Heart left ventricle (tissue), 16 donors: ENCODE data around the gene RSPRY1. TPM values are rescaled to one million over a fixed set of nuclear protein-coding genes. Genes with fewer than 3 reads are reported as not detected.
"Not testable (repeated sequence)": the region's sequence is repeated elsewhere in the genome, so short reads cannot be mapped to it uniquely, and the experiment has no call there.

Experiments
- ATAC-seq, 4 donors: fragments of 200-7000 bp; cut with Tn5 transposase; one replicate each; pipeline ENCODE4 v1.9.1; 2020 to 2022; ENCODE audit warnings: moderate library complexity in 4 of 4, mild to moderate bottlenecking in 3 of 4, moderate number of reproducible peaks in 1 of 4
- DNase-seq, 5 donors: peaks; one replicate each; pipeline ENCODE4 v3.0.0-alpha.2; 2020
- H3K27ac ChIP-seq, 12 donors: fragments of 200-600 bp; sonication (generic) in 4 of 12; one replicate each; pipeline versions ENCODE4 v1.5.0 to v1.8.0; 2016 to 2022; ENCODE audit warnings: mild to moderate bottlenecking in 2 of 12
- H3K27me3 ChIP-seq, 9 donors: fragments of 200-600 bp; sonication (generic) in 2 of 9; one replicate each; pipeline versions ENCODE4 v1.5.1 to v1.8.0; 2016 to 2022; ENCODE audit warnings: mild to moderate bottlenecking in 3 of 9
- H3K36me3 ChIP-seq, 9 donors: fragments of 200-600 bp; sonication (generic) in 2 of 9; one replicate each; pipeline versions ENCODE4 v1.5.0 to v1.8.0; 2018 to 2022; ENCODE audit warnings: mild to moderate bottlenecking in 2 of 9
- H3K4me1 ChIP-seq, 12 donors: fragments of 200-600 bp; sonication (generic) in 4 of 12; one replicate each; pipeline versions ENCODE4 v1.5.0 to v1.8.0; 2016 to 2022; ENCODE audit warnings: mild to moderate bottlenecking in 3 of 12
- H3K4me3 ChIP-seq, 12 donors: fragments of 200-600 bp; sonication (generic) in 4 of 12; one replicate each; pipeline versions ENCODE4 v1.5.0 to v1.8.0; 2017 to 2022; ENCODE audit warnings: mild to moderate bottlenecking in 9 of 12, moderate library complexity in 4 of 12
- H3K9me3 ChIP-seq, 12 donors: fragments of 200-600 bp; sonication (generic) in 4 of 12; one replicate each; pipeline versions ENCODE4 v1.5.0 to v1.8.0; 2016 to 2022; ENCODE audit warnings: mild to moderate bottlenecking in 1 of 12
- POLR2A ChIP-seq, 2 donors: fragments of 450-650 bp; IDR thresholded peaks; one replicate each; pipeline ENCODE4 v1.6.1; 2017; ENCODE audit warnings: antibody characterized with exemption in 2 of 2, mild to moderate bottlenecking in 2 of 2, moderate library complexity in 2 of 2
- WGBS, 4 donors: extraction: QIAGEN DNeasy Blood & Tissue Kit in 2 of 4; methylation state at CpG; one replicate each; pipeline versions ENCODE4 v1.1.5 to v1.1.7; 2013 to 2018; 5-methylcytosine and 5-hydroxymethylcytosine counted together
- intact Hi-C, 10 donors: fragments of 100-400 bp; cut with DNase I; formaldehyde crosslinking; loops; one replicate each; pipeline versions ENCODE4 v1.11.1 to v1.14.2; 2022
- polyA plus RNA-seq, 2 donors: library from polyadenylated mRNA; stranded (reverse); fragments of 200-250 nt; gene quantifications; one replicate each; pipeline ENCODE4 v1.2.3, GENCODE V29; 2013
- total RNA-seq, 9 donors: library from RNA; depleted of rRNA in 2 of 9; stranded (reverse); fragments of >200 nt in 2 of 9; fragmentation: NEBNext Ultra II Directional in 3 of 9; extraction: Animal tissue kit (Norgen Biotek cat#: 25700) in 3 of 9; gene quantifications; one replicate each; pipeline versions ENCODE4 v1.1.0 to v1.2.4, GENCODE V29; 2016 to 2023
- TF ChIP-seq, protein P1 (sequence below), 12 donors: fragments of 200-600 bp; sonication (generic) in 4 of 12; IDR thresholded peaks; one replicate each; pipeline versions ENCODE4 v1.5.0 to v1.8.0; 2018 to 2022; ENCODE audit warnings: antibody characterized with exemption in 12 of 12, mild to moderate bottlenecking in 5 of 12
- donor health status: ischemic (EF 13 %, LVEDD 7.1; RV severe dilation, severe dysfunction).
- donor health status: healthy with polysubstance abuse.
- donor health status: DM: no; HTN: yes; CAD: no.
- donor health status: DM: no; HTN: no; CAD: no.
- donor health status: ischemic (EF 25% LVEDD 6.9; RV normal size, moderate dysfunction).
- donor health status: ischemic (EF 25% LVEDD 5.7; RV mildly dilated, moderate dysfunction).
- donor health status: healthy.
- donor health status: DM: yes; HTN: yes; CAD: no.
- donor health status: ischemic (EF 35%, LVEDD 5.7; RV mildly dilated, moderate dysfunction).
- donor health status: nonischemic (EF 11% LVEDD 7.7; RV severe dilation, severe dysfunction).
- donor health status: DM: yes; HTN: yes; CAD: no.
- donor health status: PGD.
- donor health status: ischemic (EF 29% LVEDD 5.4; RV normal size, mild dysfunction).
- donor health status: nonischemic (EF 23%, LVEDD 6.1; RV moderate dilation, normal function).

RSPRY1 gene
- total and polyA plus RNA-seq, 11 donors: 5.4 to 22.9 (median 17.1) TPM

DNA sequence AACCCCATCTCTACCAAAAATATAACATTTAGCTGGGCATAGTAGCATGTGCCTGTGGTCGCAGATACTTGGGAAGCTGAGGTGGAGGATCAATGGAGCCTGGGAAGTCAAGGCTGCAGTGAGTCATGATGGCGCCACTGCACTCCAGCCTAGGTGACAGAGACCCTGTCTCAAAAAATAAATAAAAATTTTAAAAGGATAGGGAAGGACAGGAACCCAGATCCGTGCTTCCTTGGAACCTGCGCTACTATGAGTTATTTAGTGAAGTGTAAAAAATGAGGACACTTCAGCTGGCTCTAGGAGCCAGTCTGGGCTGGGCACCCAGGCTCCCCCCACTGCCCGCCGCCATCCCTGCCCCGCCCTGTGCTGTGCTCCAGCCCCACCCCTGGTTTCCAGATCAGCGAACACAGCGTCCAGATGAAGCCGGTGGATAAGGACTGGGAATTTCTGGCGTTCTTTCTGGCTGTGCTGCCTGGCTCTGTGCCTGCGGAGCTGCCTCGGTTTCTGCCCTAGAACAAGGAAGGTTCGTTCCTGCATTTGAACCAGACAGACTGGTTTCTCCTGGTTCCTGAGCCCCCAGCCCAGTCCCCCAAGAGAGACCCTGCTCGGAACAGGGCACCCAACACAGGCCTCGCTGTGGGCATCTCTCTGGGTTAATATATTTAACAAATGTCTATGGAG is 79.9 kb downstream of the RSPRY1 start:
- peak overlapping the region in 3 of 12 donors; percentile 3 to 15 (median 10) for H3K4me3 ChIP-seq
- DNase-seq (peak; percentile 73 to 87 (median 79)), ATAC-seq (peak; percentile 82 to 87 (median 84))
- H3K9me3 ChIP-seq: no peaks in the 10 kb centered on the region
- WGBS, 4 donors: 34 to 48% (median 42%) methylated on average over 13 to 16 of the region's 16 CpGs
- peak overlapping the region; percentile 37 to 82 (median 72) for H3K27ac ChIP-seq
- no peaks in the 10 kb centered on the region for H3K36me3 ChIP-seq
- H3K4me1 ChIP-seq: peaks cover 0 to 46% (median 22%) of the 10 kb centered on the region in 12 donors
- no peaks in the 10 kb centered on the region for H3K27me3 ChIP-seq
- intact Hi-C loops: no loop called here
- TF ChIP-seq, protein P1, sequence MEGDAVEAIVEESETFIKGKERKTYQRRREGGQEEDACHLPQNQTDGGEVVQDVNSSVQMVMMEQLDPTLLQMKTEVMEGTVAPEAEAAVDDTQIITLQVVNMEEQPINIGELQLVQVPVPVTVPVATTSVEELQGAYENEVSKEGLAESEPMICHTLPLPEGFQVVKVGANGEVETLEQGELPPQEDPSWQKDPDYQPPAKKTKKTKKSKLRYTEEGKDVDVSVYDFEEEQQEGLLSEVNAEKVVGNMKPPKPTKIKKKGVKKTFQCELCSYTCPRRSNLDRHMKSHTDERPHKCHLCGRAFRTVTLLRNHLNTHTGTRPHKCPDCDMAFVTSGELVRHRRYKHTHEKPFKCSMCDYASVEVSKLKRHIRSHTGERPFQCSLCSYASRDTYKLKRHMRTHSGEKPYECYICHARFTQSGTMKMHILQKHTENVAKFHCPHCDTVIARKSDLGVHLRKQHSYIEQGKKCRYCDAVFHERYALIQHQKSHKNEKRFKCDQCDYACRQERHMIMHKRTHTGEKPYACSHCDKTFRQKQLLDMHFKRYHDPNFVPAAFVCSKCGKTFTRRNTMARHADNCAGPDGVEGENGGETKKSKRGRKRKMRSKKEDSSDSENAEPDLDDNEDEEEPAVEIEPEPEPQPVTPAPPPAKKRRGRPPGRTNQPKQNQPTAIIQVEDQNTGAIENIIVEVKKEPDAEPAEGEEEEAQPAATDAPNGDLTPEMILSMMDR (IDR thresholded peaks at IDR 0.05): no peak
- no peak for TF ChIP-seq POLR2A (IDR thresholded peaks at IDR 0.05)

DNA sequence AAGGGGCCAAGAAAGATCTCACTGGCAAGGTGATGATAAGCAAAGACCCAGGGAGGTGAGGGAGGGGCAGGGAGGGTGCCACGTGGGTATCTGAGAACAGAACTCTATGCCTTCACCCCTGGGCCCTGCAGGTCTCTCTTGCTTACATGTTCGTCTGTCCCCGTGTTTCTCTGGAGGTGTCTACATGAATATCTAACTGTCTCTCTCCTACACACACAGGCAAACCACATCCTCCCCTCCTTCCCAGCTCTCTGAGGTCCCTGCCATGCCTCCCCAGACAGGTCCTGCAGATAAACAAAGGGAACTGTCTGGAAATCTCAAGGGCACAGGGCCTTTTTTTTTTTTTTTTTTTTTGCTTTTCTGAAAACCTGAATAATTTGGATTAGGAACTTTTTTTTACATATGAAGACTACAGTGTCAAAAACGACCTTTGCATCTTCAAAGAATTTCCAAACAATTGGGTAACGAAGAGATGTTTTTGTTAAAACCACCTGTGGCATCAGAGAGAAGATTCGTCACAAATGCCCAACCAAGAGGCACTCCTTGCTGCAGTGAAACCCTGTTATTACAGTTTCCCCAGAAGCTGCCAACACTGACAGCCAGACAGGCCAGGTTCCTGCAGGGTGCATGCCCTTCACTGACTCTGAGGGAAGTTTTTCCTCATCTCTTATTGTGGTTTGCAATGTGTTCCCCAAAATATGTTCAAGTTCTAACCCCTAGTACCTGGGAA is 80.6 kb downstream of the RSPRY1 start:
- H3K27me3 ChIP-seq: no peaks in the 10 kb centered on the region
- H3K4me1 ChIP-seq: peaks cover 0 to 46% (median 22%) of the 10 kb centered on the region in 12 donors
- TF ChIP-seq, protein P1 (IDR thresholded peaks at IDR 0.05): no peak
- no peak for TF ChIP-seq POLR2A (IDR thresholded peaks at IDR 0.05)
- intact Hi-C loops: no loop called here
- peak overlapping the region; percentile 37 to 82 (median 72) for H3K27ac ChIP-seq
- ATAC-seq (peak; percentile 2 to 28 (median 10)), DNase-seq (peak in 1 of 5 donors; percentile 19)
- no peaks in the 10 kb centered on the region for H3K36me3 ChIP-seq
- H3K9me3 ChIP-seq: no peaks in the 10 kb centered on the region
- 32 to 54% (median 49%) methylated on average over 6 of the region's 6 CpGs for WGBS, 4 donors
- H3K4me3 ChIP-seq: peak overlapping the region in 3 of 12 donors; percentile 3 to 15 (median 10)

DNA sequence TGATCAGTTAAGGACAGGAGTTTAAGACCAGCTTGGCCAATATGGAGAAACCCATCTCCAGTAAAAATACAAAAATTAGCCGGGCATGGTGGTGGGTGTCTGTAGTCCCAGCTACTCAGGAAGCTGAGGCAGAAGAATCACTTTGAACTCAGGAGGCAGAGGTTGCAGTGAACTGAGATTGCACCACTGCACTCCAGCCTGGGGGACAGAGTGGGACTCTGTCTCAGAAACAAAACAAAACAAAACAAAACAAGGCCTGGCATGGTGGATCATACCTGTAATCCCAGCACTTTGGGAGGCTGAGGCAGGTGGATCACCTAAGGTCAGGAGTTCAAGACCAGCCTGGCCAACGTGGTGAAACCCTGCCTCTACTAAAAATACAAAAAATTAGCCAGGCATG is 81.2 kb downstream of the RSPRY1 start:
- H3K27me3 ChIP-seq, ATAC-seq, intact Hi-C loops, H3K36me3 ChIP-seq, H3K4me3 ChIP-seq, H3K9me3 ChIP-seq: not testable (repeated sequence)
- peak overlapping the region in 11 of 12 donors; percentile 8 to 82 (median 71) for H3K27ac ChIP-seq
- WGBS, 4 donors: 41 to 72% (median 61%) methylated on average over 2 of the region's 2 CpGs
- peaks cover 0 to 46% (median 22%) of the 10 kb centered on the region in 12 donors for H3K4me1 ChIP-seq
- peak in 1 of 5 donors; percentile 9 for DNase-seq

DNA sequence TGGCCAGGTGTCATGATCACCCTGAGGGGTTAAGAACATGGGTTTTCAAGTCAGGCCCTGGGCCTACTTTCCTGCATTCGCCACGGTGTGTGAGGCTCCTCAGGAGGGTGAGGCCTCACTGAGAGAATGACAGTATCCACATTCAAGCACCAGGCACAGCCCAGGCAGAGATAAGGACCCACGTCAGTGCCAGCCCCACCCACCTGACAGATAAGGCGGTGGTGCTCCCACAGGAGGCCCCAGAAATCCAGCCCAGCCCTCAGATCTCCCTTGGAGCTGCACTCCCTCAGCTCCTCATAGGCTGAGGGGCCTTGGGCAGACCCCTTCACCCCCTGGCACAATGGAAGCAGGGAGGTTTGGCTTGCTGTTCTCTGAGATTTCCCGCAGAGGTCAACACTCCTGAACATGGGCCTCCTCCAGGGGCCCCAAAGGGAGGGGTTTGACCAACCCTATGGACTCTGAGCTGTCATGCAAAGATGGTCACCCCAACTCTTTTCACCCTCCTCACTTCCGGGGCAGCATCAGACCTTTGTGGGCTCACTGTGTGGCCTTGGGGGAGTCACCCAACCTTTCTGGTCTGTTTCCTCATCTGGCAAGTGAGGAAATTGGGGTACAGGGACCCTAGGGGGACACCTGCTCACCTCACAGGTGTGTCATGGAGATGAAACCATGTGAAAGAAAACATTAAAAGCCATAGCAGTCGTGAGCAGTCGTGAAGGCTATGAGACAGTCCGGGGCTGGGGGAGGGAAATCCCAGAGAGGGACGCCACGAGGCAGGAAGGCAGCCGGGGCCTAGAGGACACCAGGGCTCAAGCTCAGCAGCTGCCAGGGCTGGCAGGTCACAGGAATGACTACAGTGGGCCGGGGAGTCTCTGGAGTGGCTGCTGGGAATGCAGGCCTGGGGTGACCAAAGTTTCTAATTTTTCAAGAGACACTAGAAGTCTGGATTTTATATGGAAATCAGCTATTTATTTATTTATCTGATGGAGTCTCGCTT is 83.0 kb downstream of the RSPRY1 start:
- H3K9me3 ChIP-seq: no peaks in the 10 kb centered on the region
- H3K4me1 ChIP-seq: peaks cover 0 to 46% (median 22%) of the 10 kb centered on the region in 12 donors
- H3K27me3 ChIP-seq: no peaks in the 10 kb centered on the region
- no peaks in the 10 kb centered on the region for H3K36me3 ChIP-seq
- H3K4me3 ChIP-seq: no peak overlapping the region
- TF ChIP-seq, protein P1 (IDR thresholded peaks at IDR 0.05): no peak
- peak in 1 of 2 donors; percentile 52 for TF ChIP-seq POLR2A (IDR thresholded peaks at IDR 0.05)
- peak; percentile 69 to 89 (median 86) for ATAC-seq
- intact Hi-C loops: no loop called here
- H3K27ac ChIP-seq: peak overlapping the region in 11 of 12 donors; percentile 31 to 82 (median 71)
- WGBS, 4 donors: 41 to 49% (median 46%) methylated on average over 13 to 14 of the region's 14 CpGs
- peak; percentile 64 to 88 (median 76) for DNase-seq
